Stimulated activated CD4-positive, alpha-beta T cell treated with anti-CD3 and anti-CD28 coated beads, Interleukin-2, amount 100 ng/mL, for 48 hours (primary cell): ENCODE measurements around the gene CEMP1.
A peak's percentile ranks its signal among the peaks of the same experiment; 100 is the strongest.

Experiments used
- DNase-seq, 2 donors: peaks; one replicate each; pipeline ENCODE4 v3.0.0-alpha.2; 2020

The CEMP1 gene

DNA sequence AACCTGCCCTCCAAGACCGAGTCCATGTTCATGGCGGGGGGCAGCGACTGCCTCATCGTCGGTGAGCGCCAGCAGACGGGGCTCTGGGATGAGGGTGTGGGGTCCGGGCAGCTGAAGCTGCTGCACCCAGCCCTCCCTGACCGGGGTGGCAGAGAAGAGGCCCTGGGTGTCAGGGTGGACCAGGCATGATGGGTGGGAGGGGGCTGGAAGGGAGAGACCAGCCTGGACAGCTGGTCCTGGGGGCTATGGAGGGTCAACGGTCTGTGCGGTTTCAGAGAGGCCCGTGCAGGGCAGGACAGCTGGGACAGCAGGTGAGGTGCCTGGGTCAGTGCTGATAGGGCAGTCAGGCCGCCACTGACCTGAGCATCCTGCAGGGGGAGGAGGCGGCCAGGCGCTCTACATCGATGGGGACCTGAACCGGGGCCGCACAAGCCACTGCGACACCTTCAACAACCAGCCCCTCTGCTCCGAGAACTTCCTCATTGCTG, 30.7 kb downstream of the CEMP1 start:
- no peak for DNase-seq

GRCh38 chr16:2499890-2500429, 31.2 kb downstream of the CEMP1 start:
- no peak for DNase-seq

- no peak for DNase-seq
These were observed 31.8 kb downstream of the CEMP1 start for GRCh38 chr16:2499454-2499853.

DNA sequence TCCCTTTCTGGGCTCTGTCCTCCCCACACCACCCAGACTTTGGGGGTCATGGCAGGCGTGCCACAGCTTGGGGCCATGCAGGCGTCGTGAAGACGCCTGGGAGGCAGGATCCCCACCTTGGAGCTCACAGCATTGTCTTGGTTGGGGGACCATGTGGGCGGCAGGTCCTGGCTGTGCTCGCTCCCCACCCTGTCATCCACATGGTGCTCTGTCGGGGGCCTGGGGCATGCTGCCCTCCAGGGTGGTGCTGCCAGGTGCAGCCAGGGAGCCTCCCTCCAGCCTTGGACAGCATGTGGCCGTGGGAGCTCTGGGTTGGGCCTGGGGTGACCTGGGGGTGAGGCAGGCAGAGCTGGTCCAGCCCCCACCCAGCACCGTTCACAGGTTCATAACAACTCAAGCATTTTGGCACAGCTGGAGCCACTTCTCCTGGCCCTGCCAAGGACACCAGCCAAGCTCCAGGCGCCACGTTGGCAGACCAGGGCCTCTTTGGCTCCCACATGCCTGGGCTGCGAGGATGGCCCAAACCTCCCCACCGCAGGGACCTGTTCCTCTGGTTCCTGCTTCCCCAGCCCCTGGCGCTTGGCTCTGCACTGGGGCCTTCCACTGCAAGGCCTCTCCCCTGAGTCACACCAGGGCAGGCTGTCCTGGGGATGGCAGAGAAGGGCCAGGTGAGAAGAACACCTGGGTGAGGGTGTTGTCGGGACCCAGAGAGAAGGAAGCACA, 32.5 kb downstream of the CEMP1 start:
- no peak for DNase-seq

DNA sequence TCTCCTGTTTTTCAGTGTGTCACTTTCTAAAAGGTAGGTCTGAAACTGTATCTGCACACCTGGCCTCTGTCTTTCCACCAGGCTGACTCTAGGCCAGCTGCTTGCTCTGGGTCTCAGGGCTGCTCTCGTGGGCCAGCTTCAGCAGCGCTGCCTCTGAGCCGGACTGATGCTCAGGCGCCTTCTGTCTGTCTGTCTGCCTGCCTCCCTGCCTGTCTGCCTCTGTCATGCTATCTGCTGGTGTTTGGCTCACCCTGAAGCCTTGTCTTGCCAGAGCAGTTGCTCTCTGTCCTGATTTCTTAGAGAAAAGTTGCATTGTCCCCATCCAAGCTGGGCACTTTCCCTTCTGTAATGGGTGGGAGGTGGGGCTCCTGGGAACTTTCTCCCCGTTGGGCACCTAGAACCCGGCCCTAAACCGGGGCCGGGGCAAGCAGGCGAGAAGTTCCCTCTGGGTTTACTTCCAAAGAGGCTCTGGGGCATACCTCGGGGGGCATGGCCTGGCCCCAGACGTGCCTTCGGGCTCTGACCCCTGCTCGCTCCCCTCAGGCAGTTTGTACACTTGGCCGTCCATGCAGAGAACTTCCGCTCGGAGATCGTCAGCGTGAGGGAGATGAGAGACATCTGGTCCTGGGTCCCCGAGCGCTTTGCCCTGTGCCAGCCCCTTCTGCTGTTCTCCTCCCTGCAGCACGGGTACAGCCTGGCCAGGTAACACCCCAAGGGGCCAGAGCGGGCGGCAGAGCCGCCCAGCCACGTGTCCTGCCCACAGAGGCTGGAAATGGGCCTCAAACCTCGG, 33.3 kb downstream of the CEMP1 start:
- DNase-seq, result no peak

DNA sequence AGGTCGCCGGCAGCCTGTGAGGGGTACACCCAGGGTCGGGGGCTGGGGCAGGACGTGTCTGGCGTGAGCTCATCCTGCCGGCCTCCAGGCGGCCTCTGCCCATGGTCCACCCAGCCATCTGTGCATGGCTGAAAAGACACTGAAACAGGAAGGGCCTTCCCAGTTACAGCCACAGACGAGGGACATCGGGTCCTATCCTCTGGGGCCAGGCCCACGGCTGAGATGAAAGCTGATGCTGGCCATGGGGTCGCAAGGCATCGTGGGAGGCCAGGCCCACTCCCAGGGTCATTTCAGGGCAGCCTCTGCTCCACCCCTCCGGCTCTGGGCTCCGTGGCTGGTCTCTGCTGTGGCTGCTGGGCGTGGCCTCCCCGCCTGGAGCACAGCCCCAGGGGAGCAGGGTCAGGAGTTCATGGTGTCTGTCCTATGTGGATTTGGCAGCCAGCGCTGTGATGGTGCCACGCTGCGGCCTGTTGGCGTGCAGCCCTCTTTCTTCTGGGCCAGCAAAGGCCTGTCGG, 34.0 kb downstream of the CEMP1 start:
- DNase-seq, result no peak

- DNase-seq, result no peak
These were observed 34.7 kb downstream of the CEMP1 start for GRCh38 chr16:2496223-2497115.

DNA sequence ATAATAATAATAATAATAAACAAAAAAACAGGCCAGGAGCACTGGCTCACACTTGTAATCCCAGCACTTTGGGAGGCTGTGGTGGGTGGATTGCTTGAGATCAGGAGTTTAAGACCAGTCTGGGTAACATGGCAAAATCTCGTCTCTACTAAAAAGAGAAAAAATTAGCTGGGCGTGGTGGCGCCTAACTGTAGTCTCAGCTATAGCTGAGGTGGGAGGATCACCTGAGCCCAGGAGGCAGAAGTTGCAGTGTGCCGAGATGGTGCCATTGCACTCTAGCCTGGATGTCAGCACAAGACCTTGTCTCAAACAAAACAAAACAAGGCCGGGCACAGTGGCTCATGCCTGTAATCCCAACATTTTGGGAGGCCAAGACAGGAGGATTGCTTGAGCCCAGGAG, 36.2 kb downstream of the CEMP1 start:
- no peak for DNase-seq

DNA sequence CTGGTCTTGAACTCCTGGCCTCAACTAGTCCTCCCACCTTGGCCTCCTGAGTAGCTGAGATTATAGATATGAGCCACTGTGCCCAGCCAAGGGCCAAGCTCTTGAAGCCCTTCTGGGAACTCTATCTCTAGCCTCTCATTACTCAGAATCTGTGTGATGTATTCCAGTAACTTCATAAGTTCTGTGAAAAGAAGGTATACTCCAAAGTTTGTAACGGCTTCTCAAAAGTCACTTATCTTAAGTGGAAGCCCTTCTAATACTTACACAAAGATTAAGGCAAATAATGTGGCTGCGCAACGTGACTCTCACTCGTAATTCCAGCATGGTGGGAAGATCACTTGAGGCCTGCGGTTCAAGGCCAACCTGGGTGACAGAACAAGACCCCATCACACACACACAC, 36.6 kb downstream of the CEMP1 start:
- DNase-seq, result no peak

- DNase-seq, result no peak
These were observed 37.6 kb downstream of the CEMP1 start for GRCh38 chr16:2493605-2494004.

GRCh38 chr16:2492292-2492691, 38.9 kb downstream of the CEMP1 start:
- no peak for DNase-seq

GRCh38 chr16:2490190-2491105, 40.8 kb downstream of the CEMP1 start:
- DNase-seq, result no peak

- DNase-seq, result no peak
These were observed 41.6 kb downstream of the CEMP1 start for GRCh38 chr16:2489581-2489980.

- DNase-seq, result no peak
These were observed 43.2 kb downstream of the CEMP1 start for GRCh38 chr16:2487903-2488531.

DNA sequence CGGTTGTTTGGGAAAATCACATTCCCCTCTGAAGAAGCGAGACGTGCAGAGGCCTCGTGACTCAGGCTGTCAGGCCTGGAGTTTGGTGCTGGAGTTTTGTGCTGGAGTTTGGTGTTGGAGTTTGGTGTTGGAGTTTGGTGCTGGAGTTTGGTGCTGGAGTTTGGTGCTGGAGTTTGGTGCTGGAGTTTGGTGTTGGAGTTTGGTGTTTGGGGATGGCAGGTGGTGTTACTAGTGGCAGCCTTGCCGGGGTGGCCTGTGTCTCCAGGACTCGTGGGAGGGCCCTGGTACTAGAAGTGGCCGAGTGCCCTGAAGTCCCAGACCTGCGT, 43.7 kb downstream of the CEMP1 start:
- no peak for DNase-seq

DNA sequence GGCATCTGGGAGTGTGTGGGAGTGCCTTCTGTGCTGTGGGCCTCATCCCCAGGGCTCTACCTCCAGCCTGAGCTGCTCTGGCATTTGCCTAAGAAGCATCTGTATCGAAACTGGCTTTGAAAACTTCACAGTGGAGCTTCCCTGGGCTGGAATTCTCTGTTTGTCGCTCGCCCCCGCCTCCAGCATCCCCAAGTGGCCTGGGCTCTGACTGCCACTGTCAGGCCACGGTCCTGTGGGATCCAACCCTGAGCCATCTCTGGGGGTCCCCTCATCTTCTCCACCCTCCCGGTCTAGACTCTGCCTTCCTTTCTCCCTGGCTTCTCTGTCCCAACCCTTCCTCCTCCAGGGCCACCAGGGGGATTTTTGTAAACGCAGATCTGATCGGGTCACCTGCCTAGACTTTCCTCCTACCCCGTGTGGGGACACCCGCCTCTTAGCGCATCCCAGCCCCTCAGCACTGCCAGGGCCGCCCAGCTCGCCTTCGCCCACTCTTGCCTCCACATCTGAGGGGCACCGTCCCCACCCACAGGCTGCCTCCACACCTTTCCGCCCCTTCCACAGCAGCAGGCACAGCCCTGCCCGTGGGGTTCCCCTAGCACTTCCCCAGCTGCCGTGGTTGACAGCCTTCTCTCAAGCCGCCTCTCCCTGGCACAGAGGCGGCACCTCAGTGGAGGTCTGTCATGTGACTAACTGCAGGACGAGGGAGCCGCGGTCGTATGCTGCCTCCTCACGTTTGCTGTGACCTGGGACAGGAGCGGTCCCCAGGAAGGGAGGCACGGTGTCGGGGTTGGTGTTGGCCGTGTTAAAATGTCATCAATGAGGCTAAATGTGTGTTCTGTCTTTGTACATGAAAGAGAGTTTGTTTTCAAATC, 44.3 kb downstream of the CEMP1 start:
- DNase-seq, result peak; percentile 53 to 60

DNA sequence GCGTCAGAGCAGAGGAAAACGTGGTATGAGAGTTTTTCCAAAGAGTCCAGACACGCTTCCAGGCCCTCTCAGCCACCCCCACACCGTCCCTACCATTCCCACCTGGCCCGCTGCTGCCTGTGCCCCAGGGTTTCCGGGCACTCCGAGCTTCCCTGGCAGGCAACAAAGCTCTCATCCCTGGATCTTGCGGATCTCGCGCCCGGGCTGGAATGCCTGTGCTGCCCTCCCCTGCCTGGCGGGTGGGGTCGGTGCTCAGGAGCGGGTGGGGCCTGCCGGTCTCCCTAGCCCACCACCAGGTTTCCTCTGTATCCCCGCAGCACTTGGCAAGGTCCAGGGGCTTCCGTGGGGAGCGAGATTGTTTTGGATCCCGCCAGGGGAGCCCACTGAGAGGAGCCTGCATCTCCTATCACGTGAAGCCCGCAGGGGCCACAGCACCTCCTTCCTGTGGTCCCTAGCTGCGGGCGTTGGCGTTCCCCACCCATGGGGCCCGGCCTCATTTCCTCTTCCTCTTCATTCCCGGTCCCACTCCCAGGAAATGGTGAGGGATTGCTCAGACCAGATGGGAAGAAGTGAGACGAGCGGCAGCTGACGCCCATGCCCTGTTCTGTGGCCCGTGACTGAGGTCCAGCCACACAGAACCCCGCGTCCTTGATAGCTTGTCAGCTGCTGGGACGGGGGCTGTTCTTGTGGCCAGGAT, 45.2 kb downstream of the CEMP1 start:
- DNase-seq, result no peak

GRCh38 chr16:2484898-2485508, 46.2 kb downstream of the CEMP1 start:
- DNase-seq, result no peak
